IPS-NIHi11 (cell line): ENCODE results near the gene IL26.
"Not testable (repeated sequence)": the region's sequence is repeated elsewhere in the genome, so short reads cannot be mapped to it uniquely, and the experiment has no call there.

ENCODE experiments used
- DNase-seq: peaks from one replicate; pipeline ENCODE4 v3.0.0; 2012; ENCODE audit warnings: mixed read lengths, low spot score

Gene IL26

DNA sequence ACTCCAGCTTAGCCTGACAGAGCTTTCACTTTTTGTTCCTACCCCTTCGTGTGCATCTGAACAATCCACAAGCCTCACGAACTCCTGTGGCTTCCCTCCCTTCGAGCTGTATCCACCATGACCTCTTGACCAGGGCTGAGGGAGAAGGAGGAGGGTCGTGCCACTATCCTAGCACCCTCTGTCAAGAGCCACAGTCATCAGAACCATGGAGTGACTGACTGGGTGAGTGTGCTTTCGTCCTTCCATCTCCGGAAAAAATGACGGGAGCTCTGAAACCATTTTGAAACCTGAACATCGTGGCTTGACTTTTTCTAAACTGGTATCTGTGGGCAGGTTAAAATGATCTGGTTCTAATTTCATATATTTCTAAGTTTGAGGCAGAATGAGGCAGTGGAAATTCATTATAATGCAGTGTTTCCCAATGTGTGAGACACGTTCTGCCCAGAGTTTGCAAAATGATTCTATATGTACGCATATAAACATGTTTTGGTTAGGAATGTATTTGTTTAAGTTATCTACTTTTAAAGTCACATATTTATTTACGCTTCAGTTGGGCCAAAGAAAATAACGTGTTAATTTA, 27.0 kb downstream of the IL26 start:
- no peak for DNase-seq

GRCh38 chr12:68190301-68190700, 35.3 kb downstream of the IL26 start:
- DNase-seq: no peak

DNA sequence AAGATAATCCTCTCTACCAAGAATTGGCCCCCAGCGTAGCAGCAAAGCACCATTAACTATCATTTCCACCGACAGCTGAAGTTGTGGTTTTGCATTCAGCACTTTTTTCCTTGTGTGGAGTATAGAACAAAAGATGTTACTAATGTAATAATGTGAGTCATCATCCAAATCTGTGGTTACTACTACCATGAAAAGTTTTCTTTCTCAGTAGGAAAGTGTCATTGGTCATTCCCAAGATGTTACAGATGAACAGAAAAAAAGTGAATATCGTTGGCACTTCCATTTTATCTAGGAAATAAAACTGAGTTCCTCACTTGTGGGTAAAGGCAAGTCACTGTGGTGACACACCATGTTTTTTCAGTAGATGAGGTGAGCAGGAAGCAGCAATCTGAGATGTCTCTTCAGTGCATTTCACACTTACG, 35.8 kb downstream of the IL26 start:
- DNase-seq: no peak

DNA sequence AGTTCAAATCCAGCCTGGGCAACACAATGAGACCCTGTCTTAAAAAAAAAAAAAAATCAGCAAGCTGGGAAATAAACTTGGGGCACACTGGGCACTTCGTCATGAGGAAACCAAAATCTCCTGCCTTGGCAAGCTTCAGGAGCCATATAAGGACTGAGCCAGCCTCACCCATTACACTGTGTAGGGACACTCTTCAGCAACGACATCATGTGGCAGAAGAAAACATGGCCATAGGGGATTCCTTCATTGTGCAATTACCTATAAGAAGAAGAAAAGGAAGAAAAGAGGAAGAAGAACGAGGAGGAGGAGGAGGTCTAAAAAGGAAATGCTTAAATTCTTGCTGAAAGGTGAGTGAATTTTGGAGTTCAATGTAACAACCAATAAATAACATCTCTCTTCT, 40.0 kb downstream of the IL26 start:
- DNase-seq: no peak

DNA sequence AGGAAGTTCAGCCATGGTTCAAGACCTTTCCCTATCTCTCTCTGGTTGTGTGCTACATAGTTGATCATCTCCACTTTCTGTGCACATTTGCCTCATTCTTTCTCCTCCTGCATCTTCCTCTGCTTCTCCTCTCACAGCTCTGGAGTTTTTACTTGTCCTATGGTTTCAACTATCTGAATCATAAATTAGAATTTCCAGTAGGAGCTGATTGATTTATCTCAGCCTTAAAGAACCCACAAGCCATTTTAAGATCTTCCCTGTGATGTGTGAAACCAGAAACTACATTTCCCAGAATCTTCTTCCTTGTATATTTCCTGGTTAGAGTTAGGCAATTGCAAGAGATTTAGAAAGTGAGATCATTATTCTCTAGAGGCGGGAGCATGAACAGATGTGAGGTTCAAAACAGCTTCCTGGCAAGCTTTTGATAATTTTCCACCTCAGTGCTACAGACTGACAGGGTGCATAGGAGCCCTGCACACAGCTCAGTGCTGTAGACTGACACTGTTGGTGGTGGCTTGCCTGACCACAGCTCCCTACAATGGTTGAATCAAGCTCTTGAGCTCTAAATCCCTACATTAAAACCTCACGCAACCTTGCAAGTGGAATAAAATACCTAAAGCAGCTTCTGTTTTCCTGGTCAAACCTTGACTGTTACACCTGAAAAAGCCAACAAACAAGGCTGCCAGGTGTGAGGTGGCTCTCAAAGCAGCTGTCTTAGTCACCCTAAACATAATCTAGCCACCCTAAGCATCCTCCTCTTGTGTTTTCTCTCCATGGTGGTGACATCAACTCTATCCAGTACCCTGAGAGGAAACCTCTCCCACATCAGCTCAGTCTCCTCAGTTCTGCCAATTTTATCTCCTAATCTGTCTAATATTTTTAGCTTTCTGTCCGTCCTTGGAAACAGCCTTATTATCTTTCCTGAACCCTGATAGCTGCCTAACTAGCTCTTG, 44.5 kb downstream of the IL26 start:
- DNase-seq: no peak

GRCh38 chr12:68178774-68179439, 46.7 kb downstream of the IL26 start:
- no peak for DNase-seq

GRCh38 chr12:68178184-68178583, 47.4 kb downstream of the IL26 start:
- no peak for DNase-seq

DNA sequence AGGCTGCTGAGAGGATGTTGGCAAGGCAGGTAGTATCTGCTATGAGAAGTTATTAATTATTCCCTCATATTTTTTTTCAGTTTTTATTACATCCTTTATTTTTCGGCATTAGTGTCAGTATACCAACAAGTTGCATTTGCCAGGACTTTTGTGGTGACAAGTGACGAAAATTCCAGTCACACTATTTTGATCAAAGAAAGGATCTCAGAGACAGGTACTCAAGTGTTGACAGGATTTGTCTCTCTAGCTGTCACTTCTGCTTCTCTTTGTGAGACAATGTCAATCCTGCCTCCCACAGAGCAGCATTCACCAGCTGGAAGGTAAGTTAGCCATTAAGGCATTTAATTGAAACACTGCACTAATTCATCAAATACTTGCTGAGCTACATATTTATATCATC, 48.0 kb downstream of the IL26 start:
- DNase-seq: no peak

DNA sequence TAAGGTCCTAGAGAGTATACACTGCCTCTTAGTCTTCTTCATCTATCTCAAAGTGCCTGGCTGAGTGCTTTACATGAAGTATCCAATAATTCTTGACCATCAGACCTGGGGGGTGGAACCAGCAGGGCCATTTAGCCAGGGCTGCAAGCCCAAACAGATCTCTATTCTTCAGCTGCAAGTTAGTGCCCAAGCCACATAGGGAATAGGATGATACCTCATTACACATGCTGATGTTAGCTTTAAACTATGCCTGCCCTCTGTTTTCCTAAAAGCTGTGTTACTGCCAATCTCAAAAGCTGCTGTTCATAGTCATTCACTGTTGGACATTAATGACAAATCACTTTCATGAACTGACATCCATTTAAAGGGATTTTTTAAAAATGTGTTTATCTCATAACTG, 49.4 kb downstream of the IL26 start:
- no peak for DNase-seq

GRCh38 chr12:68175557-68176061, 50.0 kb downstream of the IL26 start:
- no peak for DNase-seq

GRCh38 chr12:68174761-68175160, 50.8 kb downstream of the IL26 start:
- DNase-seq: not testable (repeated sequence)

DNA sequence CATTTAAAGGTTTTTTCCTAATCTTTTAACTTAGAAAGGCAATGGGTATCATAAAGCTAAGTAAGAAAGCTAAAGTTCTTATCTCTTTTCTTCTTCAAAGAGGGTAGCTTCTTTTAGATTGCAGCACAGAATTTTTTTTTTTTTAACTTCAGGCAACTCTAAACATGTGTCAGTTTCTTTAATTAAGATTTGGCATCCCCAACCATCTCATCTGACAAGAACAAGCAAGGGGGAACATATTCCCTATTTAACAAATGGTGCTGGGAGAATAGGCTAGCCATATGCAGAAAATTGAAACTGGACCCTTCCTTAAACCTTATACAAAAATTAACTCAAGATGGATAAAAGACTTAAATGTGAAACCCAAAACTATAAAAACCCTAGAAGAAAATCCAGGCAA, 51.8 kb downstream of the IL26 start:
- no peak for DNase-seq

GRCh38 chr12:68170726-68171125, 54.9 kb downstream of the IL26 start:
- DNase-seq: no peak

- DNase-seq: no peak
These were observed 56.3 kb downstream of the IL26 start for GRCh38 chr12:68169213-68169889.

GRCh38 chr12:68166317-68166831, 59.2 kb downstream of the IL26 start:
- DNase-seq: no peak

DNA sequence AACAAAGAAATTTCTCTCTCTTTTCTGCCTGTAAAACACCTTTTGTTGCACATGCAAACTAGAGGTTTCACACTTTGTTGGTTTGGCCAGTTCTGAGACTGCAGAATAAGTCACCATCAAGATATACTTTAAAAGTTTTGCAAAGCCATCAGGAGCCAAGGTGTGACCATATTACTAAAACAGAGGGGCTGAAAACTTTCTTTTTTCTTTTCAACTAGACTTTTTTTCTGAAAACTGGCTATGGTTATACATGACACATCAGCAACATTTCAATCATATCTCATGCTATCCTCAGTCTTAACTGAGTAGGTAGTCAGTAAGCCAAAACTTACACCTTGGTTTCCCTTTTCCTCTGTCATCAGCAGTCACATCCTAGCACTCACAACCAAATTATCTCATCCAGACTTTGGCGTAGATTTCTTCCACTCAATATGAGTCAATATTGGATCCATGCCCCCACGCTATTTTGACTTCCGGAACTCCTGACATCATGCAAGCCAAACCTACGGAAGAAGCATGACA, 62.0 kb downstream of the IL26 start:
- no peak for DNase-seq

- DNase-seq: no peak
These were observed 63.2 kb downstream of the IL26 start for GRCh38 chr12:68162374-68162773.

- no peak for DNase-seq
These were observed 65.8 kb downstream of the IL26 start, which contains the start of gene IFNG for GRCh38 chr12:68159681-68160304. Gene IFNG (minus strand): TSS chr12:68159740. CDS start chr12:68159615, 125 bp downstream.

DNA sequence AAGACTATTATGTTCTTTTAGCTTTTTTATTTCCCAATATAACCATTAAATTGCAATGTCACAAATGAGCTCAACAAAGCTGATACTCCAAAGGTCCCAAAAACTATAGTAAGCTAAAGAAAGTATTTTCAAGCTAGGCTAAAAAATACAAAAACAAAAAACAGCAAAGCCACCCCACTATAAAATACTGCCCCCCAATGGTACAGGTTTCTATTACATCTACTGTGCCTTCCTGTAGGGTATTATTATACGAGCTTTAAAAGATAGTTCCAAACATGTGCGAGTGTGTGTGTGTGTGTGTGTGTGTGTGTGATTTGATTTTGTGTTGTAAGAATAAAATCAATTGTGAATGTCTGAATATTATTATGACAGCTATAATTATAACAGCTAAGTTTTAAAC, 67.2 kb downstream of the IL26 start:
- no peak for DNase-seq

GRCh38 chr12:68157380-68157779, 68.2 kb downstream of the IL26 start:
- no peak for DNase-seq

- no peak for DNase-seq
These were observed 69.0 kb downstream of the IL26 start for GRCh38 chr12:68156636-68157035.
